NOMO-1 (cell line): ENCODE measurements around the gene C3orf70.
A peak's percentile ranks its signal among the peaks of the same experiment; 100 is the strongest.

Experiments used
- DNase-seq, 2 experiments: peaks; one replicate each; lab custom pipeline; 2025; ENCODE audit not compliant: unreplicated experiment in 2 of 2; lab: John Stamatoyannopoulos, UW

C3orf70 gene

GRCh38 chr3:185089343-185089742 is 63.5 kb downstream of the C3orf70 start:
- no peak for DNase-seq

- DNase-seq, result no peak
Observed at GRCh38 chr3:185087419-185087818, 65.4 kb downstream of the C3orf70 start.

GRCh38 chr3:185084901-185085300 is 68.0 kb downstream of the C3orf70 start:
- DNase-seq, result no peak

DNA sequence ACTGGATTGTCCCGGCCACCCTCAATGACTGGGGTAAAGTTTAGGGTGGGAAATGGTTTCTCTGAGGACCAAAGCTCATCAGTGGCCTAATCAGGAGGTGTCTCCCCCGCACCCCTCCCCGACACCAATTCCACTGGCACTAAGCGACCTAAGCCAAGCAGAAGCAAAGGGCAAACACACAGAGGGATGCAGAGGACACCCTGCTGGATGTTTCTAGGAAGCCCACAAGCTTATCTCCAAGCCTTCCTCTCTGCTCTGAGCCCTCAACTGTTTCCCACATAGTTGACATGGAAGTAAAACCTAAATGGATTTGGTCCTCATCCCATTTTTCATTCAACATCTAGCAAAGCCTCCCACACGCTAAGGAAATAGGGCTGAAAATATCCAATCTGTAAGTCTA is 68.5 kb downstream of the C3orf70 start:
- no peak for DNase-seq

GRCh38 chr3:185082829-185083228 is 70.0 kb downstream of the C3orf70 start:
- no peak for DNase-seq

DNA sequence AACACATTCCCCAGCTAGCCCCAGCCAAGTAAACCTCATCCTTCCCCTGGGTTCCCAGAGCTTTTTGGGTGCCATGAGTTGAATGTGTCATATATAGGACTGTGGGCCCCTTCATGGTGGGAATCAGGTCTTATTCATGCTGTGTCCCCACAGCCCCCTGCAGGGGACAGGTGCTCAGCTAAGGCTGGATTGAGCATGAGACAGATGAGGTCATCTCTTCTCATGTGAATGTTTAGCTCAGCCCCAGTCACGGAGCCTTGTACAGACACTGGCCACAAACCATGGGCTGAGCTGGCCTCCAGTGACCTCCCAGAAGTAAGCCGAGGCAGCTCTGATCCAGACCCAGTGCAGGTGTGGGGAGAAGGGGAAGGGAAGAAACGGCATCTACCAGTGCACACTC is 70.7 kb downstream of the C3orf70 start:
- DNase-seq, result no peak

DNA sequence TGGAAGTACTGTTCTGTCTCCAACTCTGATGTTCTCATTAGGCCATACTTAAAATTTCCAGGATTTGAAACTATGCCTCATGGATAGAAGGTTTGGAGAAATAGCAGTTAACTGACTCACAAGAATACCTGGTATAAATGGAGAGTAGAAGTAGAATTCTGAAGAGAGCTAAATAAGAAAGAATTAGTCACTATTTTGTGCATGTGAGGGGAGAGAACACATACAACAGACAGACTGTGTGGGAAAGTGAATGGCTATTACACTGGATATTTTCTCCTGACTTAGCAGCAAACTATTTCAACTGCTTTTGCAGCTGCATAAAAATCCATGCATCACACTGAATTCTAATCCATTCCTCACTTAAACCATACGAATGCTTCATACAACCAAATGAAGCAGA is 71.3 kb downstream of the C3orf70 start:
- no peak for DNase-seq

GRCh38 chr3:185079625-185080024 is 73.2 kb downstream of the C3orf70 start:
- DNase-seq, result no peak

GRCh38 chr3:185076219-185076618 is 76.6 kb downstream of the C3orf70 start:
- DNase-seq, result no peak

DNA sequence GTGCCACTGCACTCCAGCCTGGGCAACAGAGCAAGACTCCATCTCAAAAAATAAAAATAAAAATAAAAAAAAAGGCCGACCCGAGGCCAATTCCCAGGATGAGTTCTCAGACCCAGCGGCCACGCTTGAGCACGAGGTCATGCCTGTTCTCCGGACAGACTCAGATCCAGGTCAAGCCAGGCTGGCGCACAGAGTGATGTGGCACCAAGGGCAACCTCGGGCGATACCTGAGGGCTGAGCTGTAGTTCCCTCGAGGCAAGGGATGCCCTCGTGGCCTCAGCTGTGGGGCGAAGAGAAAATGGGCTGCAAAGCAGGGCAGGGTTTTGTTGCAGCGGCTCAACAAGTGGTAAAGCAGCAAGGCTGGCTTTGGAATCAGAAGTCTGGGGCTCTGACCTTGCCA is 77.3 kb downstream of the C3orf70 start:
- DNase-seq, result no peak

GRCh38 chr3:185071287-185071800 is 81.5 kb downstream of the C3orf70 start:
- DNase-seq, result no peak

DNA sequence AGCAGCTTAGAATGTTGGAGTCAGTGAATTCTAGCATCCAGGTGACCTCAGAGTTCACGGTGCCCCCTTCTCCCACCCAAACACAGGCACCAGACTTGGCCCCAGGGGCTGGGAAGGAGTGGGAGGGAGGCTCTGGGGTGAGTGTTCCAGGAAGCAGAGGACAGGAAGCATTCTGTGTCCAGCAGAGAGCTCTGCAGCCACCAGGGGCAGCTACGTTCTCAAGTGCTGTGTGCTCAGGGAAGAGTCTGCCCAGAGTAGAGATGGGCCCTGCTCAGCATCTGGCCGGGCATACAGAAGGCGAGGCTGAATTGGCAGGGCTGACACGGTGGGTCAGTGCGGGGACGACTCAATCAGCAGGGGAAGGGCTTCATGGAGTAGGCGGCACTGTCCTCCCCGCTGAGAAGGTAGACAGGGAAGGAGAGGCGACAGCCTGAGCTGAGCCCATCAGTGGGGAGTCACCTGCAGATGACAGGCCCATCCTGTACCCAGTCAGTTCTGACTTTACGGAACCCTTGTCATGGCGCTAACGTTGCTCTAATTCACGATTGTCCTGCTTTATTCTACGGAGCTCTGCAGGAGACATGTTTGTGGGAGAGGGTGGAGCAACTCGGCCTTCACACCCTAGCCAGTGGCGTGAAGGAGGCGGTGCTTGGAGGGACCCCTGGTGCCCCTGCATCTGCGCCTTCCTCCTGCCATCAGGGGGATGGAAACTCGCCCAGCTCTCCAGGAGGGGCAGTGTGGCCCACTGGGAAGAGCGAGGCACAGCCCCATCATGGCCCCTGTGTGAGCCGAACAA is 82.2 kb downstream of the C3orf70 start:
- DNase-seq, result no peak

- no peak for DNase-seq
Observed at GRCh38 chr3:185069037-185070030, 83.5 kb downstream of the C3orf70 start.

DNA sequence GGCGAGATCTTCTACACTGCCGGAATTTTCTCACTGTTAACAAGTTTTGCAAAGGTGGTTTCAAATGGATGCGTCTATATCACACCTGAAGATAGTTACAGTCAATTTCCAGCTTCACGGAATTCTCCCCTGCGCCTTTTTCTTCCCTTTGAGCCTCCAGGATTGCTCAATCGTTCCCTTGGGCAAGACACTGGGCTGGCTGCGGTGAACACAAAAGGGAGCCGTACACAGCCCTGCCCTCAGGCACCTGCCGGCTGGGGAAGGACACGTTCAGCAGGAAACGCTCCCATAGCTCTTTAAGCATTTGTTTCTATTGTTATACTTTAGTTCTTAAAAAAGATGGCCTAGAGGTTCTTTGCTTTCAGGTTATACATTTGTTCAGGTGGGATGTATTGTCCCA is 85.7 kb downstream of the C3orf70 start:
- DNase-seq, result no peak

GRCh38 chr3:185066251-185066650 is 86.6 kb downstream of the C3orf70 start:
- no peak for DNase-seq

DNA sequence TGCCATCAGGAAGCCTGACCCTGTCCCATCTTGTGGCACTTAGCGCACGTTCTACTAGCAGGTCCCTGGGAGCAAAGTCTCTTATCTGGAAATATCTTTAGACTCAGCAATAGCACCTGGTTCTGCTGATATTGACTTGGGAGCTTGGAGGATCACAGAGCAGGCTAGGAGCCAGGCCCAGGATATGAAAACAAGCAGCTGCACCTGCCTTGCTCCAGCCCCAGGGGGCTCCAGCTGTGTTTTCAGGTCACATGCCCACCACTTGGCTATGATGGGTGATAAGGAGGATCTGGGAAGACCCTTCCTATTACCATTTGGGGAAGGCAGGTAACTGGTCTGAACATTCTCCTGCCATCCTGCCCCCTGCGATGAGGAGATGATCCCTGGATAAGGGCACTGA is 87.8 kb downstream of the C3orf70 start:
- no peak for DNase-seq

DNA sequence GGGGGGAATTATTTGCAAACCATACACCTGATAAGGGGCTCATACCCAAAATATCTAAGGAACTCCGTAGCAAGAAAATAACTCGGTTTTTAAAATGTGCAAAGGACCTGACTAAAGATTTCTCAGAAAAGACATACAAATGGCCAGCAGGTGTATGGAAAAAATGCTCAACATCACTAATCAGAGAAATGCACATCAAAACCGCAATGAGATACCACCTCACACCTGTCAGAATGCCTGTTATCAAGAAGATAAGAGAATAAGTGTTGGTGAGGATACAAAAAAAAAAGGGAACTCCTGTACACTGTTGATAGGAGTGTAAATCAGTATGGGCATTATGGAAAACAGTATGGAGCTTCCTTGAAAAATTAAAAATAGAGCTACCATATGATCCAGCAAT is 89.4 kb downstream of the C3orf70 start:
- no peak for DNase-seq

- no peak for DNase-seq
Observed at GRCh38 chr3:185062191-185062590, 90.7 kb downstream of the C3orf70 start.

- no peak for DNase-seq
Observed at GRCh38 chr3:185060655-185061054, 92.2 kb downstream of the C3orf70 start.

GRCh38 chr3:185059766-185060165 is 93.1 kb downstream of the C3orf70 start:
- peak in 1 of 2 experiments; percentile 29 for DNase-seq

DNA sequence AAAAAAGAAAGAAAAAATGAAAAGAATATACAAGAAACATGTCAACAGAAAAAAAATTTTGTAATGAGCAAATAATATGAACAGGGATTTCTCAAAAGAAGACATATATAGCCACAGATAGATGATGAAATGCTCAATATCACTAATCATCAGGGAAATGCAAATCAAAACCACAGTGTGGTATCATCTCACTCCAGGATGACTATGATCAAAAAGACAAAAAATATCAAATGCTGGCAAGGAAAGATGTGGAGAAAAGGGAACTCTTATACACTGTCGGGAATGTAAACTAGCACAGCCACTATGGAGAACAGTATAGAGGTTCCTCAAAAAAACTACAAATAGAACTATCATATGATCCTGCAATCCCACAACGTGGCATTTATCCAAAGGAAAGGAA is 94.1 kb downstream of the C3orf70 start:
- no peak for DNase-seq
